ENCODE results near the gene NAA35.

DNA sequence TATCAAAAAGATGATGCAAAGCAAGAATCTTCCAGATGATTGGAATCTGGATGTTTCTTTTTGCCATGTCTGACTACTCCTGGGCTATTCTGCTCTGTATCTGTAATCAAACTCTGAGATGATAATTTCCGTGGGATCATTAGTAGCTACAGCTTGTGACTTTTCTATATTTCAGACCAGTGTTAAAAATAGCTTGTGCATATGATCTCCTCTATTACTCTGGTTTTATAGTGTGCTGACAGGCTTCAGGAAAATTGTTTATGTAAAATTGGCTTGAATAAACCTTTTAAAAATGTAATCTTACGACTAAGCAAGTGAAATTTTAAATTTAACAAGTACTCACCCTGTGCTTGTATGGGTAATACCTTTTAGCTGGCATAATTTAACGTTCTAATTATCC lies 40.4 kb downstream of the NAA35 start:
- TF ChIP-seq, protein P1, sequence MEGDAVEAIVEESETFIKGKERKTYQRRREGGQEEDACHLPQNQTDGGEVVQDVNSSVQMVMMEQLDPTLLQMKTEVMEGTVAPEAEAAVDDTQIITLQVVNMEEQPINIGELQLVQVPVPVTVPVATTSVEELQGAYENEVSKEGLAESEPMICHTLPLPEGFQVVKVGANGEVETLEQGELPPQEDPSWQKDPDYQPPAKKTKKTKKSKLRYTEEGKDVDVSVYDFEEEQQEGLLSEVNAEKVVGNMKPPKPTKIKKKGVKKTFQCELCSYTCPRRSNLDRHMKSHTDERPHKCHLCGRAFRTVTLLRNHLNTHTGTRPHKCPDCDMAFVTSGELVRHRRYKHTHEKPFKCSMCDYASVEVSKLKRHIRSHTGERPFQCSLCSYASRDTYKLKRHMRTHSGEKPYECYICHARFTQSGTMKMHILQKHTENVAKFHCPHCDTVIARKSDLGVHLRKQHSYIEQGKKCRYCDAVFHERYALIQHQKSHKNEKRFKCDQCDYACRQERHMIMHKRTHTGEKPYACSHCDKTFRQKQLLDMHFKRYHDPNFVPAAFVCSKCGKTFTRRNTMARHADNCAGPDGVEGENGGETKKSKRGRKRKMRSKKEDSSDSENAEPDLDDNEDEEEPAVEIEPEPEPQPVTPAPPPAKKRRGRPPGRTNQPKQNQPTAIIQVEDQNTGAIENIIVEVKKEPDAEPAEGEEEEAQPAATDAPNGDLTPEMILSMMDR (IDR thresholded peaks at IDR 0.05) = no peak
- TF ChIP-seq POLR2AphosphoS5 (IDR thresholded peaks at IDR 0.05; ENCODE audit: low read depth, low read length) (no peak), TCF7L2 (IDR thresholded peaks at IDR 0.05; ENCODE audit: low read depth, low read length) (no peak), SIN3A (IDR thresholded peaks at IDR 0.05; ENCODE audit: borderline replicate concordance, insufficient read depth, low read depth, low read length) (no peak)
- TF ChIP-seq, protein P2, sequence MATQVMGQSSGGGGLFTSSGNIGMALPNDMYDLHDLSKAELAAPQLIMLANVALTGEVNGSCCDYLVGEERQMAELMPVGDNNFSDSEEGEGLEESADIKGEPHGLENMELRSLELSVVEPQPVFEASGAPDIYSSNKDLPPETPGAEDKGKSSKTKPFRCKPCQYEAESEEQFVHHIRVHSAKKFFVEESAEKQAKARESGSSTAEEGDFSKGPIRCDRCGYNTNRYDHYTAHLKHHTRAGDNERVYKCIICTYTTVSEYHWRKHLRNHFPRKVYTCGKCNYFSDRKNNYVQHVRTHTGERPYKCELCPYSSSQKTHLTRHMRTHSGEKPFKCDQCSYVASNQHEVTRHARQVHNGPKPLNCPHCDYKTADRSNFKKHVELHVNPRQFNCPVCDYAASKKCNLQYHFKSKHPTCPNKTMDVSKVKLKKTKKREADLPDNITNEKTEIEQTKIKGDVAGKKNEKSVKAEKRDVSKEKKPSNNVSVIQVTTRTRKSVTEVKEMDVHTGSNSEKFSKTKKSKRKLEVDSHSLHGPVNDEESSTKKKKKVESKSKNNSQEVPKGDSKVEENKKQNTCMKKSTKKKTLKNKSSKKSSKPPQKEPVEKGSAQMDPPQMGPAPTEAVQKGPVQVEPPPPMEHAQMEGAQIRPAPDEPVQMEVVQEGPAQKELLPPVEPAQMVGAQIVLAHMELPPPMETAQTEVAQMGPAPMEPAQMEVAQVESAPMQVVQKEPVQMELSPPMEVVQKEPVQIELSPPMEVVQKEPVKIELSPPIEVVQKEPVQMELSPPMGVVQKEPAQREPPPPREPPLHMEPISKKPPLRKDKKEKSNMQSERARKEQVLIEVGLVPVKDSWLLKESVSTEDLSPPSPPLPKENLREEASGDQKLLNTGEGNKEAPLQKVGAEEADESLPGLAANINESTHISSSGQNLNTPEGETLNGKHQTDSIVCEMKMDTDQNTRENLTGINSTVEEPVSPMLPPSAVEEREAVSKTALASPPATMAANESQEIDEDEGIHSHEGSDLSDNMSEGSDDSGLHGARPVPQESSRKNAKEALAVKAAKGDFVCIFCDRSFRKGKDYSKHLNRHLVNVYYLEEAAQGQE (IDR thresholded peaks at IDR 0.05; ENCODE audit: insufficient read depth in 1 of 2, low read depth in 2 of 2, low read length in 1 of 2) = no peak

Data from Panc1 (cell line).